ENCODE data around the gene TOR3A. TPM values are rescaled to one million over a fixed set of nuclear protein-coding genes. Genes with fewer than 3 reads are reported as not detected.

Gene TOR3A
- total and polyA plus RNA-seq, 2 of the 8 experiments (the other 6 are each of a cell fraction or from before 2014, with no cell fraction given), result 15.3 to 21.4 TPM

- no peaks in the 10 kb centered on the region for H3K36me3 ChIP-seq (ENCODE audit: control insufficient read depth in 2 of 4, insufficient read depth in 4 of 4, low read length in 3 of 4)
- no peak overlapping the region for H3K4me2 ChIP-seq (ENCODE audit: insufficient read depth in 1 of 2, low read depth in 2 of 2, low read length in 2 of 2)
- no peak overlapping the region for H3K9ac ChIP-seq (replicated peaks in 1 of 4; ENCODE audit: extremely low read depth in 1 of 4, low read depth in 3 of 4, low read length in 3 of 4)
- DNase-seq (ENCODE audit: low read depth in 1 of 2, low spot score in 2 of 2), result no peak
- 41% methylated on average over 9 of the region's 18 CpGs; no CpG with 5 or more reads in 1 of the 2 experiments for WGBS, 2 experiments (ENCODE audit: extremely low coverage in 1 of 2, insufficient coverage in 1 of 2, insufficient read length in 1 of 2, insufficient replicate concordance in 2 of 2, low coverage in 1 of 2, low lambda C conversion rate in 2 of 2, missing lambda C conversion rate in 1 of 2)
- no peak overlapping the region for H2BK5ac ChIP-seq (ENCODE audit: low read depth, low read length)
- no peak overlapping the region for H2AK5ac ChIP-seq (ENCODE audit: low read depth, low read length)
- no peaks in the 10 kb centered on the region for H3K27me3 ChIP-seq (replicated peaks in 1 of 4; ENCODE audit: control insufficient read depth in 3 of 4, extremely low read depth in 1 of 4, insufficient read depth in 3 of 4, low read length in 3 of 4)
- H3K4me1 ChIP-seq (replicated peaks in 1 of 4; ENCODE audit: control insufficient read depth in 3 of 4, insufficient read depth in 4 of 4, low read length in 3 of 4), result peaks cover 0 to 10% (median 4%) of the 10 kb centered on the region in 4 experiments; a peak in 5 of 7 replicates
- no peak overlapping the region for H3K18ac ChIP-seq (ENCODE audit: extremely low read depth, low read length)
- H3K79me2 ChIP-seq (ENCODE audit: control insufficient read depth in 1 of 2, insufficient read depth in 2 of 2, low read length in 2 of 2), result no peaks in the 10 kb centered on the region
- no peak overlapping the region for H2AFZ ChIP-seq (ENCODE audit: low read length)
- H3K23ac ChIP-seq (ENCODE audit: insufficient read length), result no peak overlapping the region
- ChIA-PET POLR2A (ENCODE audit: partially characterized antibody) (no interaction called here), CTCF (ENCODE audit: partially characterized antibody) (interaction anchor here (0.6 to 3.6 kb wide), 38 partner anchors 9 to 1553 kb away, joined by 3 to 23 read pairs (median 4); partner anchors contain the start of gene XPR1)
- no peak overlapping the region for H2BK120ac ChIP-seq (replicated peaks; ENCODE audit: low read depth, low read length)
- H4K91ac ChIP-seq (replicated peaks; ENCODE audit: insufficient read length, low read length), result no peak overlapping the region
- H3K23me2 ChIP-seq (ENCODE audit: low read depth, low read length), result peaks cover 13% of the 10 kb centered on the region
- H3K56ac ChIP-seq (replicated peaks; ENCODE audit: insufficient read length, low read depth, low read length), result no peak overlapping the region
- no peak overlapping the region for H2BK20ac ChIP-seq (ENCODE audit: low read length)
- no peak overlapping the region for H4K5ac ChIP-seq (ENCODE audit: insufficient read length, low read depth, low read length)
- no peak overlapping the region for H2BK15ac ChIP-seq (ENCODE audit: low read length)
- no peak overlapping the region for H3K4ac ChIP-seq (replicated peaks; ENCODE audit: insufficient read length, low read depth, low read length)
- TF ChIP-seq RAD21 (IDR thresholded peaks at IDR 0.05 in 1 of 2, conservative IDR thresholded peaks at IDR 0.05 in 1 of 2; ENCODE audit: low read depth in 2 of 2, low read length in 2 of 2) (peak; percentile 92 to 93), SIX5 (IDR thresholded peaks at IDR 0.05; ENCODE audit: low read depth, low read length) (no peak), CTCF (IDR thresholded peaks at IDR 0.05; ENCODE audit: control extremely low read depth in 1 of 3, insufficient read depth in 1 of 3, low read depth in 1 of 3, low read length in 3 of 3) (peak in 2 of 3 experiments; percentile 71 to 72; a peak in 3 of 4 replicates), TCF12 (IDR thresholded peaks at IDR 0.05; ENCODE audit: low read depth, low read length) (no peak)
- no peak overlapping the region for H3K4me3 ChIP-seq (ENCODE audit: extremely low read depth in 1 of 4, insufficient read depth in 2 of 4, low read depth in 3 of 4, low read length in 4 of 4)
- no peak overlapping the region for H2BK12ac ChIP-seq (ENCODE audit: low read depth, low read length)
- H3K27ac ChIP-seq (ENCODE audit: low read depth, low read length), result no peak overlapping the region
- H3K9me3 ChIP-seq (ENCODE audit: insufficient read depth in 2 of 2, low read depth in 1 of 2, low read length in 1 of 2), result no peaks in the 10 kb centered on the region
- no peak overlapping the region for H3K14ac ChIP-seq (ENCODE audit: insufficient read length)
- no peak overlapping the region for H4K8ac ChIP-seq (ENCODE audit: extremely low read depth, insufficient read depth, low read length)
- peak; percentile 58 for FAIRE-seq
- H3K79me1 ChIP-seq (ENCODE audit: low read depth, low read length), result peaks cover 3% of the 10 kb centered on the region; the same call in 1 of the 2 replicates
- H4K20me1 ChIP-seq (replicated peaks in 1 of 2; ENCODE audit: control insufficient read depth in 1 of 2, insufficient read depth in 2 of 2, low read length in 2 of 2), result no peaks in the 10 kb centered on the region
These were observed 2.6 kb upstream of the TOR3A start for GRCh38 chr1:179079113-179079761.

All from H1 (cell line).